Epithelial cell of prostate (primary cell): ENCODE results near the gene CORO7.
A peak's percentile ranks its signal among the peaks of the same experiment; 100 is the strongest.

Experiments used
- DNase-seq: peaks from one replicate; pipeline ENCODE4 v3.0.0-alpha.2; 2011; ENCODE audit warnings: low read depth, low spot score
- H3K27ac ChIP-seq: fragments of 450-650 bp; 2 replicates; pipeline ENCODE4 v1.5.1; 2017; ENCODE audit warnings: mild to moderate bottlenecking

CORO7 gene

GRCh38 chr16:4324492-4325252 lies 91.7 kb downstream of the CORO7 start:
- DNase-seq = no peak
- no peak overlapping the region for H3K27ac ChIP-seq

DNA sequence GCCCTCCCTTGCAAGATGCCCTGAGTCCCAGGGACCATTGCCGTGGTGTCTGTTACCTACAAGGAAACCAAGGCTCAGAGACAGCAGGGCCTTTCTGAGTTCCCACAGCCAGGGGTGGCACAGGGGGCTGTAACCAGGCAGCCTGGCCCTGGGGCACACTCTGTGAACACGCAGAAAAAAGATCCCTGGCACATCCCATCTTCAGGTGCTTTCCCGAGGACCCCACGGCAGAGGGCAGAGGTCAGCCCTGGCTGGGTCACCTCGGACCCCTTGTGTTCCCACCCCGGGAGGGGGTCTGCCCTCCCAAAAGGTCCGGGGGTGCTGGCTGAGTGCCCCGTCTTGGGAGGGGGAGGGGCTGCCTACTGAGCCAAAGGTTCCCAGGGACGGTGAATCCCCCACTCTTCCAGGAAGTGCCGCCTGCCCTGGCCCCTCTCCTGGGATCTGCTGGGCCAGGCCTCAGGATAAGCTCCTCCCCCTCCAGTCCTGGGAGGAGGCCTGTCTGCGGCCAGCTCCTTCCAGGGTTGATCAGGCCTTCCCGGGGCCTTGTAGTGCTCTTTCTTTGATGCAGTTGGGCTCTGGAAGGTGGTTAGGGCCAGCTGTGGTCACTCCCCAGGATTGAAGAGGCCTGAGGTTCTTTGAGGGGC lies 92.4 kb downstream of the CORO7 start:
- peak overlapping the region; percentile 54 for H3K27ac ChIP-seq
- no peak for DNase-seq

DNA sequence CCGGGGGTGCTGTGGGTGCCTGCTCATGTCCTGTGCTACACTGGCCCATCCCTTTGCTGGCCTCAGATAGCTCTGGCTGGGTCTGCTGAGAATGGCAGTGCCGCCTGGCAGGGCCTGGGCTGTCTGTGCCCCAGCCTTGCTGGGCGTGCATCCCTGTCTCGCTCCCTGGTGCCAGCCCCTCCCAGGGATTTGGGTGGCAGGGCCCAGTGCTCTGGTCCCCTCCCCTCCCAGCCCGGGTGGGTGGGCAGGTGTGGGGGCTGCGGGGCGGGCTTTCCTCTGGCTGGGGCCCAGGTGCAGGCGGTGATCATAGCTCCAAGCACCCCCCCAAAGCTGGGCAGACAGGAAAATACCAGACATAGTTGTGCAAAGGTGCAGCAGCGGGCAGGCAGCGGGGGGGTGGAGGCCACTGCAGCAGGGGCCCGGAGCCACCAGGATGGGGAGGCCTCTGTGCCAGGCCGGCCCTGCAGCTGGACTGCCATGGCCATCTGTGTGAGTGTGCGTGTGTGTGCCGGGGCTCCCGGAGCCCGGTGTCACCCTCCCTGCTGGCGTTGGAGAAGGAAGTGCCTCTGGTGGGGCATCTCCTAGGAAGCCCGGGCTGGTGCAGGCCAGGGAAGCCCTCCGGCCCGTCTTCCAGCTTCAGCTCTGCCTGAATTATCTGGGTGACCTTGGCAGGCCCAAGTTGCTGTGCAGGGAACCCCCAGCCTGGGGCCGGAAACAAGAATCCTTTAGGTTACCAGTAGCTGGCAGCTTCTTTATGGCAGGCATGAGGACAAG lies 93.1 kb downstream of the CORO7 start:
- DNase-seq = no peak
- H3K27ac ChIP-seq = peak overlapping the region; percentile 54

DNA sequence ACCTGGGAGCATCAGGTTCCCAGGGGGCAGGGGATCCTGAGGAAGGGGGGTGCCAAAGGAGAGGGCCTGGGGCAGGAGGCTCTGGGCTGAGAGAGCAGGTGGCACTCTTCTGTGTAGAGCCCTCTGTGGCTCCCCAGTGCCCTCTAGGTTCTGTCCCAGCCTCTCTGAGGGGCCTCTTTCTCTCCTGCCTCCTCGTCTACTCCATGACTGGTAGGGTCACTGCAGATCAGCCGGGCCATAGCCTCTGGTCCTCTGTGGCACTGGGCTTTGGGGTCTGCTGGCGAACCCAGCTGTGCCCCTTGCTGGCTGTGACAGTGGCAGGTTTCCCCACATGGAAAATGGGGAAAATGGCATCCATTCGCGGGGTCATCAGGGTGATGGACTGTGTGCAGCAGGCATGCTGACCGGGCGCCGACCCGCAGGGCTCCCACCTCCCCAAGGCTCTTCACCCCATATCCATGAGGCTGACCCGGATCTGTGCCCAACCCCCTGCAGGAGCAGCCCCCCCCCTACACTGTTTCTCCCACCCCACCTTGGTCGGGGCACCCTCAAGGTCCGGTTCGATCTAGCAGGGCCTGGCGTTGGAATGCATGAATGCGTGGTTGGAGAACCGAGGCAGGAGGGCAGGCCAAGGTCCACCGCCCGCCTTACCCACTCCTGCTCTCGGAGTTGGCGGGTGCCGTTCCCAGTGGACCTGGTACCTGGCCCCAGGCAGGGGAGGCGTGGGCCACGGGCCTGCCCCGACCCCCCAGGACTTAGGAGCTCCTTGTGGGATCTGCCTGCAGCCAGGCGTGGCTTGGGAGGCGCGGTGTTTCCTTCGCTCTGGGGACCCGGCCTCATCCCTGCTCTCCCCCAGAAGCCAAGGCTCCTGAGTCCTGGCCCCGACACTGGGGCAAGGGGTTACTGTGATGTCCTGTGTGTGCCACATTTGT lies 94.0 kb downstream of the CORO7 start:
- DNase-seq = no peak
- H3K27ac ChIP-seq = peak overlapping the region; percentile 54

DNA sequence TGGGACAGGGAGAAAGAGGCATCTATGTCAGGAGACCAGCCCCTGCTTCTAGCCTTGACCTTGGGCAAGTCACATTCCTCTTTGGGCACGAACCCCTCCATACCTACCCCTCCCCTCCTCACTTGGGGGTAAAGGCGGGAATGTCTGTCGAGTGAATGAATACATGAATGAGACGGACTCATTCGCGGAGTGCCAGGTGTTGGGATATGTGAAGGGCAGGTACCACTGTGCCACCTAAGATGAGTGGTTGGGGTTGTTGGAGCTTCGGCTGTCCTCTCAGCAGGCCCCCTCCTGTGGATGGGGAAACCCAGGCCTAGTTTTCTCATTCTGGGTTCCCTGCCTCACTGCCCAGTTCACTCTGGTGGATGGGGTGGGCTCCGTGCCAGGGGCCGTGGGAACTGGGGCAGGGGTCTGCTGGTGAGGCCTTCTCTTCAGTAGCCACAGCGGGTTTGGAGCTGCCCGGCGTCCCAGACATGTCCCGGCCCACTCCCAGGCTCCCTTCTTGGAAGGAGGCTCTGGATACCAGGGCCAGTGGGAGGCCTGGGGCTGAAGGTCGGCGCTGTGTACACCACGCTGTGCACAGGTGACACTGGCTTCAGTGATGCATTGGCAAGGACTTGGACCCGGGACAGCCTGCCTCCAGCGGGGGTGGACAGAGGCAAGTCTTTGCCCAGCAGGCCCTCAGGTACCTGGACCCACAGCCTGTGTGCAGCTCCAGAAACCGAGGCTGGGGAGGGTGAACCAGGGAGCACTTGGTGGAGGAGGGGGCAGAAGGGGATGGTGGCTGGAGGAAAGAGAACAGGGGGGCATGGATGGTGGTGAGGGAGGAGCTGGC lies 94.9 kb downstream of the CORO7 start:
- no peak overlapping the region for H3K27ac ChIP-seq
- DNase-seq = no peak

DNA sequence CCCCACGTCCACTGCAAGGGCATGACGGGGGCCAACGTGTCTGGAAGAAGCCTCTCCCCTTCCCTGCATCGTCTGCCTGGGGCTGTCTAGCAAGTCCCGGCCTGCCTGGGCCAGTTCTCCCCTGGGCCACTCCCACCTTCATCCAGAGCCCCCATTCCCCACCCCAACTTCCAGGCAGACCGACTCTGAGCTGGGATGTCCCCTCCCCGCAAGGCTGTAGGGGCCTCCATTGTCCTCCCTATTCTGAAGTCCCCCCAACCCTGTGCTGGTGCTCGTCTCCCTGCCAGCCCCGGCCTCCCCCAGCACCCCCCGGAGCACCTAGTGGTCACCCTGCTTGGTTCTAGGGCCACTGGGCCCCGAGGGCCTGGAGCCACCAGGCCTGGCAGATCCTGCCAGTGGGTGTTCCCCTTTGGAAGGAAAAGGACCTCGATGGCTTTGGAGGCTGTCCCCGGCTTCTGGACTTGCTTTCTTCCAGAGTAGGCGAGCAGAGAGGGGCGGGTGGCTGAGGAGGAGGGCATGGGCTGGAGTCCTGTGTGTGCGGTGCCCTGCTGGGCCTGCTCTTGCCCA lies 95.7 kb downstream of the CORO7 start:
- H3K27ac ChIP-seq = no peak overlapping the region

GRCh38 chr16:4319454-4320421 lies 96.7 kb downstream of the CORO7 start:
- DNase-seq = no peak
- no peak overlapping the region for H3K27ac ChIP-seq

More for the DNA sequence above, 95.7 kb downstream of the CORO7 start:
- no peak for DNase-seq

- no peak overlapping the region for H3K27ac ChIP-seq
- no peak for DNase-seq
These were observed 97.4 kb downstream of the CORO7 start for GRCh38 chr16:4318967-4319366.

DNA sequence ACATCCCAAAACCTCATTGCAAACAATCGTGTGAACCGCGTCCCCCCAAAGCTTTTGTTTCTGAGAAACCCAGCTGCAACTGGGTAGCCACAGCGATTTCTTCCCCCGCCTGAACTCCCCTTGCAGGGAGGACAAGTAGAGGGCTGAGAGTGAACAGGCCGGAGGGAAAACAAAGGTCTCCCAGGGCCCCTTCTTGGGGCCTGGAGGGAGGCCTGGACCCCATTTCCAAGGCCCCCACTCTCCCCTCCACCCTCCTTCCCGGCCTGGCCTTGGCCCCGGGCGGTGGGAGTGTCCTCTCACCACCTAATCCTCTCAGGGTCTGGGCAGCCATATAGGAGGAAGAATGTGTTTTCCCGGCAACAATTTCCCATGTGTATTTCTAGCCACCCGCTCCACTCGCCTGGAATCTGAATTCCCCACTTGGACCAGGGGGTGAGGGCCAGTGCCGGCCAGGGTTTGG lies 97.9 kb downstream of the CORO7 start:
- DNase-seq = no peak
- H3K27ac ChIP-seq = no peak overlapping the region

DNA sequence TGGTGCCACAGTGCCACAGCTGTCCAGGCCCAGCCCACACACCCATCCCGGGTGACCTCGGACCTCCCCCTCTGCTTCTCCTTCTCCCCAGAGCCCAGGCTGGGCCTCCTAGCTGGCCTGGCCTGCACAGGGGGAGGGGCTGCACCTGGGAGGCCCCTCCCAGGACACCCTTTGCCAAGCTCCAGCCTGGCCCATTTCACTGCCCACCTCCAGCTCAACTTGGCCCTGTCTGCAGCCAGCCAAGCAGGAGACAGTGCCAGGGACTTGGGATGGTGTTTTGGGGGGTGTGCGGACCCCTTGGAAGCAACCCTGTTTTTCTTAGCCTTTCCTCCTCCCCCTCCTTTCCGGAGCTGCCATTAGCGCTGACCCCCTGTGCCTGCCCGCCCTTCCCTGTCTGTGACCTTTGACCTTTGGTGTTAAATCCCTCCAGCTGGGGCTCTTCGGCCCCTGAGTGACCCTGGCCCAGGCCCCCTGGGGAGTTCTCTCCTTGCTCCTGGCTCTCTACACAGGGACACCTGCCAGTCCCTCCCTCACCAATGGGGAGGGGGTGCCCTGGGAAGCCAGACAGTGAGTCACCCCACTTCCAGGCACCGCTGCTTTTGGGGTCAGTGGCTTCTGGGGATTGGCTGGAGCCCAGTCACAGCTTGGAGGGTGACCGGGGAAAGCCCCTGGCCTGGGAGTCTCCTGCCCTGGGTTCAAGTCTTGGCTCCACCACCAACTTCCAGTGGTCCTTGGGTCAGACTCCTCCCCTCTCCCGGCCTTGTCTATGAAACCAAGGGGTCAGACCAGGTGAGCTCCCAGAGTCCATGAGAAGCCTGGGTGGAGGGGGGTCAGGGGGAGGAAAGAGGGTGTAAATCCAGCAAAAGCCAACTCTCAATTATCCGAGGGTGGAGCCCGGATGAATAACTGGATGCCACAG lies 98.6 kb downstream of the CORO7 start:
- H3K27ac ChIP-seq = peak overlapping the region; percentile 45
- no peak for DNase-seq

- DNase-seq = no peak
- H3K27ac ChIP-seq = peak overlapping the region; percentile 45
These were observed 99.4 kb downstream of the CORO7 start for GRCh38 chr16:4316864-4317531.

- DNase-seq = no peak
- peak overlapping the region; percentile 45 for H3K27ac ChIP-seq
These were observed 100.1 kb downstream of the CORO7 start for GRCh38 chr16:4316108-4316863.

- DNase-seq = no peak
- peak within 1 kb of the TSS; percentile 45 for H3K27ac ChIP-seq
These were observed 100.9 kb downstream of the CORO7 start, which contains the start of gene GLIS2 for GRCh38 chr16:4315186-4316107. TSS of gene GLIS2 (plus strand) at chr16:4316067. CDS start at chr16:4332281, 16,214 bp downstream.

DNA sequence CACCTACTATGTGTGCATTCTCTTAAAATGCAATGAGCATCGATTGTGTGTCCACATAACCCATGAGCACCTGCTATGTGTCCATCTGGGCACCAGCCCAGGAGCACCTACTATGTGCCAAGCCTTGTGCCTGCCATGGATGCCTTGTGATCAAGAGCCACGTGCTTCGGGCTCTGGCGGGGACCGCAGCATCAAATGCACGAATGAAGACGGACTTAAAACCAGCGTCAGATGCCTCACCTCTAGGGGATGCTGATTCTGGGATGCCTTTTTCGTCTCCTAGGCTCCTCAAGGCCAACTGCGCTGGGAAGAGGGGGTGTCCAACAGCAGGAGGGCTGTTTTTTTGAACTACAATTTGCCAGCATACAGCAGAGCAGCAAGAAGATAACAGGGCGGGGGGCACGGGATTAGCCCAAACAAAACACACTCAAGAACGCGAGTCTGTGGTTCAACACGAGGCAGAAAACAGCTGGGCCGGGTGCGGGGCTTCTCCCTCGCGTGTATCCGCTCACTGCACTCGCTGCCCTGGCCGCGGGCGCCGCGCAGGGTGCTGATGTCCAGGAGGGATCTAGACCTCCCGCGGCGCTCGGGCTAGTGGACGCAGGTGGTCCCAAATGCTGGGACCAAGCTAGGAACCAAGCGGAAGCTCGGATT lies 101.7 kb downstream of the CORO7 start:
- no peak for DNase-seq
- peak overlapping the region; percentile 45 for H3K27ac ChIP-seq
